ENCODE measurements around the gene CYTIP. TPM values are rescaled to one million over a fixed set of nuclear protein-coding genes. Genes with fewer than 3 reads are reported as not detected.

Gene CYTIP
- total RNA-seq, 1 donor from 2014 or later = 0.27 TPM

DNA sequence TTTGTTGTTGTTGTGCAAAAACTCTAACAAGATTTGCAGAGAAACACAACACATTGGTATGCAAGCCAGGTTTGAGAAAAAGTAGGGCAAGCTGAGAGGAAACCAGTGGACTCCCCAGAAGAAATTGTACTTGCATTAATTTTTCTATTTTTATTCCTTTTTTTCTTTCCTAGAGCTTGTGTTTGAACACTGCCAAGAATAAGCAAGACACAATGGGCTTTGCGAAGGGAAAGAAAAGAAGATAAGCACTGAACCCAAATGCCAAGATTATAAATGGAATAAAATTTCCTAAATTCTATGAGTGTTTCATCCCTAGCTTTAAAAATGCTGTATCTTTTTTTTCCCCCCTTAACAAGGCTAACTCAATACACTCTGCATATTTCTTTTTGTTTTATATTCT, 17.0 kb upstream of the CYTIP start:
- Mint-ChIP-seq H3K27ac (ENCODE audit: unreplicated experiment) (no peak overlapping the region), H3K36me3 (ENCODE audit: low read depth) (no peaks in the 10 kb centered on the region), H3K4me1 (ENCODE audit: low read depth) (peaks cover 6% of the 10 kb centered on the region), H3K9me3 (ENCODE audit: low read depth) (no peaks in the 10 kb centered on the region), H3K27me3 (ENCODE audit: low read depth) (no peaks in the 10 kb centered on the region), H3K4me3 (ENCODE audit: unreplicated experiment) (no peak overlapping the region)
- DNase-seq (ENCODE audit: low spot score) = no peak
- TF ChIP-seq, protein P1, sequence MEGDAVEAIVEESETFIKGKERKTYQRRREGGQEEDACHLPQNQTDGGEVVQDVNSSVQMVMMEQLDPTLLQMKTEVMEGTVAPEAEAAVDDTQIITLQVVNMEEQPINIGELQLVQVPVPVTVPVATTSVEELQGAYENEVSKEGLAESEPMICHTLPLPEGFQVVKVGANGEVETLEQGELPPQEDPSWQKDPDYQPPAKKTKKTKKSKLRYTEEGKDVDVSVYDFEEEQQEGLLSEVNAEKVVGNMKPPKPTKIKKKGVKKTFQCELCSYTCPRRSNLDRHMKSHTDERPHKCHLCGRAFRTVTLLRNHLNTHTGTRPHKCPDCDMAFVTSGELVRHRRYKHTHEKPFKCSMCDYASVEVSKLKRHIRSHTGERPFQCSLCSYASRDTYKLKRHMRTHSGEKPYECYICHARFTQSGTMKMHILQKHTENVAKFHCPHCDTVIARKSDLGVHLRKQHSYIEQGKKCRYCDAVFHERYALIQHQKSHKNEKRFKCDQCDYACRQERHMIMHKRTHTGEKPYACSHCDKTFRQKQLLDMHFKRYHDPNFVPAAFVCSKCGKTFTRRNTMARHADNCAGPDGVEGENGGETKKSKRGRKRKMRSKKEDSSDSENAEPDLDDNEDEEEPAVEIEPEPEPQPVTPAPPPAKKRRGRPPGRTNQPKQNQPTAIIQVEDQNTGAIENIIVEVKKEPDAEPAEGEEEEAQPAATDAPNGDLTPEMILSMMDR (IDR thresholded peaks at IDR 0.05) = no peak

DNA sequence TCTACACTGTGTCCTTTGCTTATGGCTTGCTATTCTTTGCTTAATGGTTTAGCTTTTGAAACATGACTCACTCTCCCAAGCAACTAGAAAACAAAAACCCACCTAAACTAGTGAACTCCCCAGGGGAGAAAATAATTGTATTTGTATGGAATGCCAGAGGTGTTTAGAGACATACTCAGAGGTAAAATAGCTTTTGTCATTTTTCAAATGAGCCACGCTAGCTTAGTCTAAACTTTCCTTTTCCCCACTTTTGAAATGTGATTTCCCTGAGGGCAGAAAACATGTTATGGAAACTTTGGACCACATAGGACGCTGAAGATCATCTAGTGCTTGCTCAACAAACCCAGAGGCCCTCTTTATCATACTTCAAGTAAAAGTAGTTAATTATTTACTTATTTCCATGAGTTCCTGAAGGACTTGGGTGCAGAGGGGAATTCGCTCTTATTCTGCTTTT, 16.5 kb upstream of the CYTIP start:
- Mint-ChIP-seq H3K4me1 (ENCODE audit: low read depth) (peaks cover 6% of the 10 kb centered on the region), H3K27me3 (ENCODE audit: low read depth) (no peaks in the 10 kb centered on the region), H3K9me3 (ENCODE audit: low read depth) (no peaks in the 10 kb centered on the region), H3K27ac (ENCODE audit: unreplicated experiment) (no peak overlapping the region), H3K36me3 (ENCODE audit: low read depth) (no peaks in the 10 kb centered on the region), H3K4me3 (ENCODE audit: unreplicated experiment) (no peak overlapping the region)
- DNase-seq (ENCODE audit: low spot score) = no peak
- TF ChIP-seq, protein P1 (IDR thresholded peaks at IDR 0.05) = no peak

DNA sequence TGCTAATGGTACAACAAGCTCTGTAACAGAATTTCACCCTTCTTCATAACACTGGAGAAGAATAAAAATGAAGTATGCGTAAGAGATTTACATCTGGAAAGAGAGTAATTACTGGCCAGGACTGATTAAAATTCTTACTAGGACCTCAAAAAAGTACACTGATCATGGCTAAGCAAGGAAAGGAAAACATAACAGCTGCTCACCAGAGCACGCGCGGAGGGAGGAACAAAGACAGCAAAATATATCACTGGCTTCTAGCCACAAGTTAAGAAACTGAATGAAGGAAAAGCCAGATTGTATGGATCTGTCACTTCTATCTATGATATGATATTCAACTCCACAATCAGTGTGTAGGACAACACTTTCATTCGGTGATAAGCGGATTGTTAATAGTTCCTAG, 15.6 kb upstream of the CYTIP start:
- no peaks in the 10 kb centered on the region for H3K27me3 Mint-ChIP-seq (ENCODE audit: low read depth)
- TF ChIP-seq, protein P1 (IDR thresholded peaks at IDR 0.05) = no peak
- H3K9me3 Mint-ChIP-seq (ENCODE audit: low read depth) = no peaks in the 10 kb centered on the region
- DNase-seq (ENCODE audit: low spot score) = no peak
- H3K27ac Mint-ChIP-seq (ENCODE audit: unreplicated experiment) = no peak overlapping the region
- H3K4me1 Mint-ChIP-seq (ENCODE audit: low read depth) = peaks cover 6% of the 10 kb centered on the region
- H3K4me3 Mint-ChIP-seq (ENCODE audit: unreplicated experiment) = no peak overlapping the region
- no peaks in the 10 kb centered on the region for H3K36me3 Mint-ChIP-seq (ENCODE audit: low read depth)

DNA sequence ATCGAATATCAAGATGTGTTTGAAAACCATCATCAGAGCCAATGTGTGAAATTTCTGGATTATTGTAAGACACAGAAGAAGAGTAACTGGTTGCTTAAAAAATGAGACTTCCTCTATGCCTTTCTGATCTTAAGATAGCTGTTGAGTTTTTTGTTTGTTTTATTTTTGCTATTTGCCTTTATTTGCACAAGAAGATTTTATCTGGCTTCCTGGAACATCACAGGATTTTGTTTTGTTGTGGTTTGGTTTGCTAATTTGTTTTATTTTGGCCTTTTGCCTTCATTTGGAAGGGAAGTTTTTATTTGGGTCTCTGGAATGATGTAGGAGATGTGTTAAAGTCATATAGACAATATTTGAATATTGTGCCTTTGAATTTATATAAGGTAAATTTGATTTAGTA, 3.9 kb upstream of the CYTIP start:
- Mint-ChIP-seq H3K4me3 (ENCODE audit: unreplicated experiment) (no peak overlapping the region), H3K27me3 (ENCODE audit: low read depth) (no peaks in the 10 kb centered on the region), H3K4me1 (ENCODE audit: low read depth) (no peaks in the 10 kb centered on the region), H3K9me3 (ENCODE audit: low read depth) (no peaks in the 10 kb centered on the region), H3K27ac (ENCODE audit: unreplicated experiment) (no peak overlapping the region), H3K36me3 (ENCODE audit: low read depth) (no peaks in the 10 kb centered on the region)
- no peak for DNase-seq (ENCODE audit: low spot score)
- TF ChIP-seq, protein P1 (IDR thresholded peaks at IDR 0.05) = no peak

DNA sequence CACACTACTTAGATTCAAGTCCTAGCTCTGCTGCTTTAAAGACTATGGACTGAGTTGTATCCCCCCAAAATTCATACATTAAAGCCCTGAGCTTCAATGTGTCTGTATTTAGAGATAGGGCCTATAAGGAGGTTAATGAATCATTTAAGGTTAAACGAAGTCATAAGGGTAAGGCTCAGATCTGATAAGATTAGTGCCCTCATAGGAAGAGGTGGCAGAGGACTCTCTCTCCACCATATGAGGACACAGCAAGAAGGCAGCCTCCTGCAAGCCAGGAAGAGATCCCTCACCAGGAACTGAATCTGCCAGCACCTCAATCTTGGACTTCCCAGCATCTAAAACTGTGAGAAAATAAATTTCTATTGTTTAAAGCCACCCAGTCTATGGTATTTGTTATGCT, 3.1 kb upstream of the CYTIP start:
- no peak overlapping the region for H3K27ac Mint-ChIP-seq (ENCODE audit: unreplicated experiment)
- no peak overlapping the region for H3K4me3 Mint-ChIP-seq (ENCODE audit: unreplicated experiment)
- H3K36me3 Mint-ChIP-seq (ENCODE audit: low read depth) = no peaks in the 10 kb centered on the region
- no peaks in the 10 kb centered on the region for H3K27me3 Mint-ChIP-seq (ENCODE audit: low read depth)
- no peaks in the 10 kb centered on the region for H3K9me3 Mint-ChIP-seq (ENCODE audit: low read depth)
- no peaks in the 10 kb centered on the region for H3K4me1 Mint-ChIP-seq (ENCODE audit: low read depth)
- DNase-seq (ENCODE audit: low spot score) = no peak
- TF ChIP-seq, protein P1 (IDR thresholded peaks at IDR 0.05) = no peak
